Neural cell (in vitro differentiated cells): ENCODE data around the gene CDH7. TPM values are rescaled to one million over a fixed set of nuclear protein-coding genes. Genes with fewer than 3 reads are reported as not detected.
A peak's percentile ranks its signal among the peaks of the same experiment; 100 is the strongest.

Experiments
- H2AFZ ChIP-seq: fragments of 200-600, 300-800 bp; sonication (generic), shearing (Covaris generic); 2 replicates; pipeline ENCODE4 v1.6.0; 2014; ENCODE audit warnings: low read depth, mild to moderate bottlenecking, antibody characterized with exemption, low read length, moderate library complexity
- H3F3A ChIP-seq: fragments of 200-600 bp; shearing (Covaris generic); 2 replicates; pipeline ENCODE4 v1.6.1; 2016; ENCODE audit warnings: mild to moderate bottlenecking, moderate library complexity, mixed read lengths, antibody characterized with exemption, low read length; ENCODE audit not compliant: insufficient read depth, poor library complexity, severe bottlenecking
- H3K27ac ChIP-seq: fragments of 200-600, 300-800 bp; sonication (generic), shearing (Covaris generic); 2 replicates; pipeline ENCODE4 v1.5.1; 2014; ENCODE audit warnings: mild to moderate bottlenecking, low read length, moderate library complexity
- H3K27me3 ChIP-seq: fragments of 300-800, 200-600 bp; sonication (generic), shearing (Covaris generic); 2 replicates; pipeline ENCODE4 v1.6.0; 2014; ENCODE audit warnings: mild to moderate bottlenecking, low read depth, low read length, moderate library complexity; ENCODE audit not compliant: insufficient read depth
- H3K36me3 ChIP-seq: fragments of 300-800, 200-600 bp; sonication (generic), shearing (Covaris generic); 2 replicates; pipeline ENCODE4 v1.5.1; 2014; ENCODE audit warnings: mild to moderate bottlenecking, antibody characterized with exemption, low read length, moderate library complexity; ENCODE audit not compliant: insufficient read depth
- H3K4me2 ChIP-seq: fragments of 300-800, 200-600 bp; sonication (generic), shearing (Covaris generic); 2 replicates; pipeline ENCODE4 v1.6.0; 2014; ENCODE audit warnings: mild to moderate bottlenecking, low read length
- H3K4me3 ChIP-seq: fragments of 300-800, 200-600 bp; sonication (generic), shearing (Covaris generic); 2 replicates; pipeline ENCODE4 v1.5.1; 2014; ENCODE audit warnings: mild to moderate bottlenecking, low read length, moderate library complexity
- H3K79me2 ChIP-seq: fragments of 200-600 bp; shearing (Covaris generic); replicated peaks from 2 replicates; pipeline ENCODE4 v1.6.0; 2014; ENCODE audit warnings: mild to moderate bottlenecking, low read length, moderate library complexity; ENCODE audit not compliant: insufficient read depth
- H3K9ac ChIP-seq: fragments of 300-800, 200-600 bp; sonication (generic), shearing (Covaris generic); 2 replicates; pipeline ENCODE4 v1.6.1; 2016; ENCODE audit warnings: mild to moderate bottlenecking, low read length, mixed read lengths
- H3K9me2 ChIP-seq: fragments of 200-600 bp; shearing (Covaris generic); 2 replicates; pipeline ENCODE4 v1.6.1; 2016; ENCODE audit warnings: mild to moderate bottlenecking, low read length, mixed read lengths; ENCODE audit not compliant: insufficient read depth
- H3K9me3 ChIP-seq: fragments of 200-600, 300-800 bp; sonication (generic), shearing (Covaris generic); 2 replicates; pipeline ENCODE4 v1.6.1; 2016; ENCODE audit warnings: mild to moderate bottlenecking, mixed run types, low read length, moderate library complexity, mixed read lengths
- H4K20me1 ChIP-seq: fragments of 200-600 bp; shearing (Covaris generic); 2 replicates; pipeline ENCODE4 v1.6.1; 2016; ENCODE audit warnings: mild to moderate bottlenecking, mixed run types; ENCODE audit not compliant: insufficient read depth
- EP300 ChIP-seq: fragments of 450-650 bp; conservative IDR thresholded peaks from 2 replicates; pipeline ENCODE4 v1.6.1; 2014; ENCODE audit warnings: antibody characterized with exemption, mild to moderate bottlenecking, moderate library complexity; ENCODE audit not compliant: poor library complexity, severe bottlenecking
- EZH2 ChIP-seq: fragments of 200-600, 300-800 bp; shearing (Covaris generic), sonication (generic); IDR thresholded peaks from 2 replicates; pipeline ENCODE4 v1.6.1; 2014; ENCODE audit warnings: antibody characterized with exemption, low read length, borderline replicate concordance, mild to moderate bottlenecking; ENCODE audit not compliant: insufficient read depth, poor library complexity, severe bottlenecking
- MXI1 ChIP-seq: fragments of 450-650 bp; conservative IDR thresholded peaks from 2 replicates; pipeline ENCODE4 v1.6.1; 2014; ENCODE audit warnings: antibody characterized with exemption, mild to moderate bottlenecking; ENCODE audit not compliant: poor library complexity, severe bottlenecking
- POLR2AphosphoS5 ChIP-seq: IDR thresholded peaks from 2 replicates; pipeline ENCODE4 v1.6.1; 2012
- RAD21 ChIP-seq: fragments of 450-650 bp; conservative IDR thresholded peaks from 2 replicates; pipeline ENCODE4 v1.6.1; 2014; ENCODE audit warnings: antibody characterized with exemption, mild to moderate bottlenecking, moderate library complexity
- SMC3 ChIP-seq: fragments of 450-650 bp; conservative IDR thresholded peaks from 2 replicates; pipeline ENCODE4 v1.6.1; 2014; ENCODE audit warnings: antibody characterized with exemption, mild to moderate bottlenecking, moderate library complexity; ENCODE audit not compliant: poor library complexity
- TAF1 ChIP-seq: IDR thresholded peaks from 2 replicates; pipeline ENCODE4 v1.6.1; 2012; ENCODE audit warnings: low read depth
- polyA minus RNA-seq: library from RNA; depleted of rRNA, polyadenylated mRNA; stranded (reverse); fragments of >200 nt; gene quantifications from 2 replicates; pipeline ENCODE4 v1.2.3, GENCODE V29; 2014
- polyA plus RNA-seq: library from polyadenylated mRNA; depleted of rRNA; stranded (reverse); fragments of >200 nt; gene quantifications from 2 replicates; pipeline ENCODE4 v1.2.3, GENCODE V29; 2014
- TF ChIP-seq, protein P1 (sequence below): fragments of 450-650 bp; IDR thresholded peaks from 2 replicates; pipeline ENCODE4 v1.5.1; 2014; ENCODE audit warnings: antibody characterized with exemption, mild to moderate bottlenecking, moderate library complexity; ENCODE audit not compliant: poor library complexity, severe bottlenecking
- TF ChIP-seq, protein P2 (sequence below): IDR thresholded peaks from 2 replicates; pipeline ENCODE4 v1.6.1; 2012; ENCODE audit warnings: borderline replicate concordance

Gene CDH7, protein sequence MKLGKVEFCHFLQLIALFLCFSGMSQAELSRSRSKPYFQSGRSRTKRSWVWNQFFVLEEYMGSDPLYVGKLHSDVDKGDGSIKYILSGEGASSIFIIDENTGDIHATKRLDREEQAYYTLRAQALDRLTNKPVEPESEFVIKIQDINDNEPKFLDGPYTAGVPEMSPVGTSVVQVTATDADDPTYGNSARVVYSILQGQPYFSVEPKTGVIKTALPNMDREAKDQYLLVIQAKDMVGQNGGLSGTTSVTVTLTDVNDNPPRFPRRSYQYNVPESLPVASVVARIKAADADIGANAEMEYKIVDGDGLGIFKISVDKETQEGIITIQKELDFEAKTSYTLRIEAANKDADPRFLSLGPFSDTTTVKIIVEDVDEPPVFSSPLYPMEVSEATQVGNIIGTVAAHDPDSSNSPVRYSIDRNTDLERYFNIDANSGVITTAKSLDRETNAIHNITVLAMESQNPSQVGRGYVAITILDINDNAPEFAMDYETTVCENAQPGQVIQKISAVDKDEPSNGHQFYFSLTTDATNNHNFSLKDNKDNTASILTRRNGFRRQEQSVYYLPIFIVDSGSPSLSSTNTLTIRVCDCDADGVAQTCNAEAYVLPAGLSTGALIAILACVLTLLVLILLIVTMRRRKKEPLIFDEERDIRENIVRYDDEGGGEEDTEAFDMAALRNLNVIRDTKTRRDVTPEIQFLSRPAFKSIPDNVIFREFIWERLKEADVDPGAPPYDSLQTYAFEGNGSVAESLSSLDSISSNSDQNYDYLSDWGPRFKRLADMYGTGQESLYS
- polyA plus RNA-seq (6.3 and 7.4 TPM in 2 replicates), polyA minus RNA-seq (21.2 and 26.9 TPM in 2 replicates)

DNA sequence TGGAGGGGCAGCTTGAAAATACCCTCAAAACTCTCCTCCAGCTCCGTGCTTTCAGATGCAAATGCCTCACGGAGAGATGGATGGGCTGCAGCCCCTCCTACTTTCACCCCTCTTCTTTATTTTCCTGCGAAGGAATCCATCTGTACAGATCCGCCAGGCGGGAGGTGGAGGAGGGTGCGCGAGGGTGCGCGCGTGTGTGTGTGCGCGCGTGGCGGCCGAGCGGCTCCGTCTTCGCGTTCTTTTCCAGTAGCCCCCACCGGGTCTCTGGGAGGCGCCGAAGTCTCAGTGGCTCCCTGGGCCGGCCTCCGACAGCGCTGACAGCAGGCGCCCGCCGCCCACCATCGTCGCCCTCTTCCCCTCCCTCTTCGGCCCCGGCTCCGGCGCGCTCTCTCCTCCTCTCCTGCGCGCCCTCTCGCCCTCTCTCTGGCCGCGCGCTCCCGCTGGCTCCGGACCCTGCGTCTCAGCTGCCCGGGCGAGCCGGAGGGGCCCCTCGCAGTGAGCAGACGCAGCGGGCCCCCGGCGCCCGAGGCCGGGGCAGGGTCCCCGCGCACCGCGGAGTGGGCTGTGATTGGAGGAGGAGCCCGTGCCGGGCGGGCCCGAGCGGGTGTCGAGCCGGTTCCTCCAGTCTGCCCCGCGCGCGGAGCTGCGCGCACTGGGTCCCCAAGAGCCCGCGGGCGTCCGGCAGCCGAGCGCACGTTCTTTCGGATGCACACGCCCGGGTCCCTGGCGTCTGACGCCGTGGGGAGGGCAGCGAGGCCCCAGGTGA, at the start of gene CDH7:
CDH7 (plus strand) TSS at position 624 of the 766 bp plus-strand sequence. CDS start 11,831 bp downstream, outside the sequence.
- Histone ChIP-seq H3K4me2 (peak within 1 kb of the TSS; percentile 83), H3K9ac (peak within 1 kb of the TSS; percentile 62), H3K27me3 (no peaks in the 10 kb centered on the region), H3K79me2 (peaks cover 6% of the 10 kb centered on the region), H3K27ac (no peak within 1 kb of the TSS), H3K9me2 (peaks cover 3% of the 10 kb centered on the region), H3K4me3 (peak within 1 kb of the TSS; percentile 82), H3F3A (peaks cover 3% of the 10 kb centered on the region), H3K36me3 (no peaks in the 10 kb centered on the region), H2AFZ (peak within 1 kb of the TSS; percentile 47), H3K9me3 (no peaks in the 10 kb centered on the region), H4K20me1 (no peaks in the 10 kb centered on the region)
- TF ChIP-seq, protein P1, sequence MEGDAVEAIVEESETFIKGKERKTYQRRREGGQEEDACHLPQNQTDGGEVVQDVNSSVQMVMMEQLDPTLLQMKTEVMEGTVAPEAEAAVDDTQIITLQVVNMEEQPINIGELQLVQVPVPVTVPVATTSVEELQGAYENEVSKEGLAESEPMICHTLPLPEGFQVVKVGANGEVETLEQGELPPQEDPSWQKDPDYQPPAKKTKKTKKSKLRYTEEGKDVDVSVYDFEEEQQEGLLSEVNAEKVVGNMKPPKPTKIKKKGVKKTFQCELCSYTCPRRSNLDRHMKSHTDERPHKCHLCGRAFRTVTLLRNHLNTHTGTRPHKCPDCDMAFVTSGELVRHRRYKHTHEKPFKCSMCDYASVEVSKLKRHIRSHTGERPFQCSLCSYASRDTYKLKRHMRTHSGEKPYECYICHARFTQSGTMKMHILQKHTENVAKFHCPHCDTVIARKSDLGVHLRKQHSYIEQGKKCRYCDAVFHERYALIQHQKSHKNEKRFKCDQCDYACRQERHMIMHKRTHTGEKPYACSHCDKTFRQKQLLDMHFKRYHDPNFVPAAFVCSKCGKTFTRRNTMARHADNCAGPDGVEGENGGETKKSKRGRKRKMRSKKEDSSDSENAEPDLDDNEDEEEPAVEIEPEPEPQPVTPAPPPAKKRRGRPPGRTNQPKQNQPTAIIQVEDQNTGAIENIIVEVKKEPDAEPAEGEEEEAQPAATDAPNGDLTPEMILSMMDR, result peak; percentile 1
- TF ChIP-seq TAF1 (no peak), EZH2 (no peak), SMC3 (peak; percentile 55), MXI1 (peak; percentile 62), EP300 (no peak), RAD21 (peak; percentile 44), POLR2AphosphoS5 (peak; percentile 32)
- TF ChIP-seq, protein P2, sequence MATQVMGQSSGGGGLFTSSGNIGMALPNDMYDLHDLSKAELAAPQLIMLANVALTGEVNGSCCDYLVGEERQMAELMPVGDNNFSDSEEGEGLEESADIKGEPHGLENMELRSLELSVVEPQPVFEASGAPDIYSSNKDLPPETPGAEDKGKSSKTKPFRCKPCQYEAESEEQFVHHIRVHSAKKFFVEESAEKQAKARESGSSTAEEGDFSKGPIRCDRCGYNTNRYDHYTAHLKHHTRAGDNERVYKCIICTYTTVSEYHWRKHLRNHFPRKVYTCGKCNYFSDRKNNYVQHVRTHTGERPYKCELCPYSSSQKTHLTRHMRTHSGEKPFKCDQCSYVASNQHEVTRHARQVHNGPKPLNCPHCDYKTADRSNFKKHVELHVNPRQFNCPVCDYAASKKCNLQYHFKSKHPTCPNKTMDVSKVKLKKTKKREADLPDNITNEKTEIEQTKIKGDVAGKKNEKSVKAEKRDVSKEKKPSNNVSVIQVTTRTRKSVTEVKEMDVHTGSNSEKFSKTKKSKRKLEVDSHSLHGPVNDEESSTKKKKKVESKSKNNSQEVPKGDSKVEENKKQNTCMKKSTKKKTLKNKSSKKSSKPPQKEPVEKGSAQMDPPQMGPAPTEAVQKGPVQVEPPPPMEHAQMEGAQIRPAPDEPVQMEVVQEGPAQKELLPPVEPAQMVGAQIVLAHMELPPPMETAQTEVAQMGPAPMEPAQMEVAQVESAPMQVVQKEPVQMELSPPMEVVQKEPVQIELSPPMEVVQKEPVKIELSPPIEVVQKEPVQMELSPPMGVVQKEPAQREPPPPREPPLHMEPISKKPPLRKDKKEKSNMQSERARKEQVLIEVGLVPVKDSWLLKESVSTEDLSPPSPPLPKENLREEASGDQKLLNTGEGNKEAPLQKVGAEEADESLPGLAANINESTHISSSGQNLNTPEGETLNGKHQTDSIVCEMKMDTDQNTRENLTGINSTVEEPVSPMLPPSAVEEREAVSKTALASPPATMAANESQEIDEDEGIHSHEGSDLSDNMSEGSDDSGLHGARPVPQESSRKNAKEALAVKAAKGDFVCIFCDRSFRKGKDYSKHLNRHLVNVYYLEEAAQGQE, result no peak

DNA sequence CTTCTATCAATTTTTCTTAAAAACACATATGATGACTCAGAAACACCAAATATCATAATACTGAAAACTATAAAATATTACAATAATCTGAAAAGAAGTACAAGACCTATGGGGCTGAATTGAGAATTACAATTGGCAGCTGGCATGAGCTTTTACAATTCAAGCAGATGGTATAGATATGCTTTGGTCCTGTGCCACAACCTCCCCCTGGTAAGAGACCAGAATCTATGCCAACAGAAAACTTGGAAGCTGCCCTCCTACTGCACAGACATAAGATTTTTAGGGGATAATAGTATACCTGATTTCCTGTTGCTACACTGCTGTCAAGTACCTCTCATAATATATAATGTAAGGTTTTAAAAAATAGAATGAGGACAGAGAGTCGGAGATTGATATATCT, 46.8 kb upstream of the CDH7 start:
- Histone ChIP-seq H3K79me2 (no peaks in the 10 kb centered on the region), H3K4me3 (no peak overlapping the region), H3K9me3 (no peaks in the 10 kb centered on the region), H3K27ac (no peak overlapping the region), H3K27me3 (no peaks in the 10 kb centered on the region), H3K9ac (no peak overlapping the region), H2AFZ (no peak overlapping the region), H3K4me2 (no peak overlapping the region), H3K9me2 (no peaks in the 10 kb centered on the region), H3K36me3 (no peaks in the 10 kb centered on the region), H4K20me1 (no peaks in the 10 kb centered on the region), H3F3A (no peaks in the 10 kb centered on the region)
- no peak for TF ChIP-seq MXI1
- TF ChIP-seq, protein P2, result no peak
- no peak for TF ChIP-seq EZH2
- TF ChIP-seq RAD21, result no peak
